SU-DHL-6 (cell line): Measurements from ENCODE around the gene DPP8.

Experiments used
- CTCF ChIP-seq: fragments of 200-600 bp; sonication (generic); IDR thresholded peaks from one replicate; pipeline ENCODE4 v1.5.1; 2017; ENCODE audit warnings: antibody characterized with exemption, mild to moderate bottlenecking, low read length, moderate library complexity; ENCODE audit not compliant: insufficient read depth, poor library complexity, severe bottlenecking
- EZH2phosphoT487 ChIP-seq: fragments of 200-600 bp; sonication (generic), shearing (Covaris generic); conservative IDR thresholded peaks from 2 replicates; pipeline ENCODE4 v1.6.1; 2018; ENCODE audit warnings: mild to moderate bottlenecking, antibody characterized with exemption, low read length, moderate library complexity, mixed read lengths

GRCh38 chr15:65535192-65535591, 17.7 kb upstream of the DPP8 start:
- TF ChIP-seq CTCF (no peak), EZH2phosphoT487 (no peak)
